ENCODE measurements around the gene SORT1. TPM values are rescaled to one million over a fixed set of nuclear protein-coding genes. Genes with fewer than 3 reads are reported as not detected.

Gene SORT1
- total and polyA plus RNA-seq, 2 of the 4 experiments (the other 2 are of a cell fraction) = 15.8 to 16.7 TPM

- Histone ChIP-seq H3K4me1 (ENCODE audit: control insufficient read depth, insufficient read depth, low read length) (peaks cover 27% of the 10 kb centered on the region), H3K9me1 (ENCODE audit: insufficient read depth, low read length) (peaks cover 13% of the 10 kb centered on the region), H2AK5ac (ENCODE audit: low read depth, low read length) (peak overlapping the region; percentile 96), H2AK9ac (replicated peaks; ENCODE audit: low read depth, low read length, poor library complexity) (peak overlapping the region; percentile 2), H2BK120ac (ENCODE audit: low read depth, low read length) (peak overlapping the region; percentile 97), H3K36me3 (ENCODE audit: control insufficient read depth, insufficient read depth, low read length) (peaks cover 5% of the 10 kb centered on the region), H4K5ac (ENCODE audit: low read depth, low read length) (peak overlapping the region; percentile 89), H4K20me1 (ENCODE audit: insufficient read depth, low read length) (no peaks in the 10 kb centered on the region), H3K4me2 (ENCODE audit: low read depth, low read length) (peak overlapping the region; percentile 81), H2BK15ac (ENCODE audit: low read depth, low read length) (peak overlapping the region; percentile 95), H4K8ac (ENCODE audit: low read depth in 2 of 2, low read length in 2 of 2) (peak overlapping the region; percentile 77 to 98), H3K27me3 (ENCODE audit: control insufficient read depth, insufficient read depth, low read length) (no peaks in the 10 kb centered on the region), H3K4me3 (ENCODE audit: insufficient read depth, low read depth, low read length) (peak overlapping the region; percentile 18; the same call in 1 of the 2 replicates), H2AFZ (replicated peaks; ENCODE audit: low read length, poor library complexity) (peak overlapping the region; percentile 4), H3K18ac (ENCODE audit: low read depth, low read length) (peak overlapping the region; percentile 97), H3K56ac (ENCODE audit: extremely low read depth, insufficient read depth, low read length) (peak overlapping the region; percentile 98), H4K91ac (ENCODE audit: insufficient read depth, low read depth, low read length) (peak overlapping the region; percentile 94), H3K9ac (ENCODE audit: low read depth, low read length) (peak overlapping the region; percentile 83), H3K4ac (ENCODE audit: low read depth, low read length) (peak overlapping the region; percentile 94), H3K14ac (replicated peaks; ENCODE audit: low read depth, low read length) (peak overlapping the region; percentile 99), H3K79me1 (ENCODE audit: low read depth in 1 of 2, low read length in 2 of 2) (peaks cover 13 to 62% of the 10 kb centered on the region in 2 experiments), H3K9me3 (ENCODE audit: control insufficient read depth, insufficient read depth, low read length) (no peaks in the 10 kb centered on the region), H3K27ac (ENCODE audit: insufficient read depth, low read length) (peak overlapping the region; percentile 96), H3K23ac (ENCODE audit: low read depth, low read length) (peak overlapping the region; percentile 87), H2BK5ac (ENCODE audit: low read depth, low read length, poor library complexity, severe bottlenecking) (peak overlapping the region; percentile 98), H2BK20ac (ENCODE audit: low read depth, low read length) (peak overlapping the region; percentile 96)
- intact Hi-C loops (cut with micrococcal nuclease) (loop anchor here (1.0 kb wide), 2 partner anchors 22 to 88 kb away; partner anchors contain the start of gene PSRC1), dilution Hi-C loops (cut with HindIII; ENCODE audit: low sequenced_read_pairs, unreplicated experiment) (no loop called here), in situ Hi-C loops (cut with MboI; ENCODE audit: low sequenced_read_pairs) (no loop called here)
- CTCF ChIA-PET = interaction anchor here (0.8 to 1.2 kb wide), 2 partner anchors 16 to 19 kb away, joined by 3 read pairs; no protein-coding TSS in a partner anchor
- 17% methylated on average over 2 of the region's 4 CpGs; no CpG with 5 or more reads in 1 of the 2 experiments for WGBS, 2 experiments (ENCODE audit: extremely low coverage in 2 of 2, insufficient read length in 1 of 2)
- TF ChIP-seq NFE2L2 (IDR thresholded peaks at IDR 0.05; ENCODE audit: low read depth, low read length) (no peak), MAZ (IDR thresholded peaks at IDR 0.05; ENCODE audit: borderline replicate concordance, low read depth, low read length) (no peak), BHLHE40 (IDR thresholded peaks at IDR 0.05; ENCODE audit: low read depth, low read length) (peak; percentile 50; the same call in 1 of the 2 replicates), CHD1 (IDR thresholded peaks at IDR 0.05; ENCODE audit: low read depth, low read length) (no peak), FOS (IDR thresholded peaks at IDR 0.05; ENCODE audit: low read depth, low read length) (no peak), SMC3 (IDR thresholded peaks at IDR 0.05; ENCODE audit: low read depth, low read length) (no peak), CTCF (conservative IDR thresholded peaks at IDR 0.05; ENCODE audit: low read depth, low read length) (no peak), RAD21 (IDR thresholded peaks at IDR 0.05; ENCODE audit: low read length) (no peak), POLR2A (IDR thresholded peaks at IDR 0.05; ENCODE audit: low read depth, low read length) (no peak; the same call in none of the 2 replicates), RFX5 (IDR thresholded peaks at IDR 0.05; ENCODE audit: low read depth, low read length) (no peak), MXI1 (IDR thresholded peaks at IDR 0.05; ENCODE audit: borderline replicate concordance, low read depth, low read length) (0 out of 2 replicates have a peak, but pooled peaks have one; percentile 10), ELK1 (IDR thresholded peaks at IDR 0.05; ENCODE audit: borderline replicate concordance, low read depth, low read length) (no peak), USF2 (IDR thresholded peaks at IDR 0.05; ENCODE audit: low read depth, low read length) (peak; percentile 69), CEBPB (IDR thresholded peaks at IDR 0.05; ENCODE audit: low read depth, low read length) (peak; percentile 95), RCOR1 (IDR thresholded peaks at IDR 0.05; ENCODE audit: insufficient replicate concordance, low read length) (no peak), MAFK (IDR thresholded peaks at IDR 0.05; ENCODE audit: low read depth, low read length) (no peak)
- no TSS peak for BruUV-seq (replicated peaks)
- ATAC-seq (ENCODE audit: low read depth) = peak; percentile 22
- POLR2A ChIA-PET (ENCODE audit: unreplicated experiment) = interaction anchor here (0.6 kb wide), 3 partner anchors 42 to 624 kb away, joined by 3 to 7 read pairs (median 4); no protein-coding TSS in a partner anchor
- DNase-seq = peak; percentile 65
Measured at GRCh38 chr1:109371341-109371739, 26.4 kb downstream of the SORT1 start.
